GM18502 (cell line): ENCODE data around the gene MAP3K8.
"Not testable (repeated sequence)": the region's sequence is repeated elsewhere in the genome, so short reads cannot be mapped to it uniquely, and the experiment has no call there.

Experiments
- ATAC-seq: cut with Tn5 transposase; IDR thresholded peaks from one replicate; pipeline ENCODE4 v1.9.1; 2021; ENCODE audit warnings: mild to moderate bottlenecking; ENCODE audit not compliant: unreplicated experiment, poor library complexity

Gene MAP3K8

GRCh38 chr10:30442019-30442606 is 8.1 kb downstream of the MAP3K8 start:
- no peak for ATAC-seq

DNA sequence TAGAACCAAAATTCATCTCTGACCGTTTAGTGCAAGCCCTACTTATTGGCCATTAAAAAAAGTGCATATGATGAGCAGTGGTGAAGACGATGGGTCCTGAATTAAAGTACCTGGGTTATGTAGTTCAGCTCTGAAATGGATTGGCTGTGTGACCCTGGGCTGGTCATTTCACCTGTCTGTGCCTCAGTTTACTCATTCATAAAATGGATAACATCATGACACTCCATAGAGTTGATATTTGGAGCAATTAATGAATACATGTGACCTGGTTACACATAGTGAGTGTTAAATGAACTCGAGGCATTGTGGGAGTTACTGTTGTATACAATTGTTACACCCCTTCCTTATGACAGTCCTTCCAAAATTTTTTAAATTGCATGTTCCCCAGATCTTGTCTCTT is 9.1 kb downstream of the MAP3K8 start:
- no peak for ATAC-seq

DNA sequence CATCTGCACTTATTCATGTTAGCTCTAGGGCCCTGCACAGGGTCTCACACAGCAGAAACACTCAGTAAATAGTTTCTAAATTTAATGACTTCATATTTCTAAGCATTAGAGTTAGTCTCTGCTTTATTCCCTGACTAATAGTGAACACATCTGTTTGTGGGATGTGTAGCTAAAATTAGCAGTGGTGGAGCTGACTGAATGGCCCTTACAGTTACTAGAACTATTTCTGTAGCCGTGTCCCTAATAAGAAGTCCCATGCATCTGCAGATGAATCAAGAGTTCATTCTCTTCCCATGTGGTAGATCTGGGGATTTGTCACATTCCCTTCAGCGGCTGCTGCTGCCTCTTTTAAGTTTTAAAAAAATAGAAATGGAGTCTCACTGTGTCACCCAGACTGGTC is 11.7 kb downstream of the MAP3K8 start:
- ATAC-seq: no peak

GRCh38 chr10:30447125-30447799 is 13.3 kb downstream of the MAP3K8 start:
- no peak for ATAC-seq

DNA sequence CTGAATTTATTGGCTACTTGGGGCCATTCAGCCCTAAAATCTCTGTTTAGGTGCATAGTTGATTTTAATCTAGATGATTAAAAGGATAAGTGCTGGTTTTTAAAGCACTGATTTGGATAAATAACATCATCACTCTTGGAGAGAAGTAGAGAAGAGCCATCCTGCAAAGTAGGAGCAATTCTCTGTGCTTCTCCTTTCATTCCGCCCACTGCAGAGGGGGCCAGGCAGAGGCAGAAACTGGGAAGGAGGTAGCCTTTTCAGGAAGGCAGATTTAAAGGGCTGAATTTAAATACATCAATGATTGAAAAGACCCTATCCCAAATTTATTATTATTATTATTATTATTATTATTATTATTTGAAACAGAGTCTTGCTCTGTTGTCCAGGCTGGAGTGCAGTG is 14.1 kb downstream of the MAP3K8 start:
- ATAC-seq: no peak

DNA sequence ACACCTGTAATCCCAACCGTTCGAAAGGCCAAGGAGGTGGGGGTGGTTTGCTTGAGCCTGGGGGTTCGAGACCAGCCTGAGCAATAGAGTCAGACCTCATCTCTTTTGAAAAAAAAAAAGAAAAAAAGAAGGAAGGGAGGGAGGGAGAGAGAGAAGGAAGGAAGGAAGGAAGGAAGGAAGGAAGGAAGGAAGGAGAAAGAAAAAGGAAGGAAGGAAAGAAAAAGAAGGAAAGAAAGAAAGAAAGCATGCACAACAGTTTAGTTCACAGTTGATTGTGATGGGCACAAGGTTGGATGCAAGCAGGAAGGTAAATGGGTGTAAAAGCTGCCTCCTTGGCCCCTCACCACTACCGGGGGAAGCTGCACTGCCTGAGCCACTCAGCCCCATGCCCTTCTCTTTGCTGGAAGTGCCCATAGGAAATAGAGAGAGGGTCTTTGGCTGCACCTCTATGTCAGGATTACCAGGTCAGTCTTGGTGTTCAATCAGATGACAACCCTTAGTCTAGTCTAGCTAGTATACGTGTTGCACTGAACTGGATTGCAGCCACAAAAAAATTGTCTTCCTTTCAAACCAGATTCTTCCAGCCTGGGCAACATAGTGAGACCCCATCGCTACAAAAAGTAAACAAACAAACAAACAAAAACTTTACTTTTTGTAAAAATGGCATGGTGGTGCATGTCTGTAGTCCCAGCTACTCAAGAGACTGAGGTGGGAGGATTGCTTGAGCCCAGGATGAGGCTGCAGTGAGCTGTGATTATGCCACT is 20.0 kb downstream of the MAP3K8 start:
- no peak for ATAC-seq

DNA sequence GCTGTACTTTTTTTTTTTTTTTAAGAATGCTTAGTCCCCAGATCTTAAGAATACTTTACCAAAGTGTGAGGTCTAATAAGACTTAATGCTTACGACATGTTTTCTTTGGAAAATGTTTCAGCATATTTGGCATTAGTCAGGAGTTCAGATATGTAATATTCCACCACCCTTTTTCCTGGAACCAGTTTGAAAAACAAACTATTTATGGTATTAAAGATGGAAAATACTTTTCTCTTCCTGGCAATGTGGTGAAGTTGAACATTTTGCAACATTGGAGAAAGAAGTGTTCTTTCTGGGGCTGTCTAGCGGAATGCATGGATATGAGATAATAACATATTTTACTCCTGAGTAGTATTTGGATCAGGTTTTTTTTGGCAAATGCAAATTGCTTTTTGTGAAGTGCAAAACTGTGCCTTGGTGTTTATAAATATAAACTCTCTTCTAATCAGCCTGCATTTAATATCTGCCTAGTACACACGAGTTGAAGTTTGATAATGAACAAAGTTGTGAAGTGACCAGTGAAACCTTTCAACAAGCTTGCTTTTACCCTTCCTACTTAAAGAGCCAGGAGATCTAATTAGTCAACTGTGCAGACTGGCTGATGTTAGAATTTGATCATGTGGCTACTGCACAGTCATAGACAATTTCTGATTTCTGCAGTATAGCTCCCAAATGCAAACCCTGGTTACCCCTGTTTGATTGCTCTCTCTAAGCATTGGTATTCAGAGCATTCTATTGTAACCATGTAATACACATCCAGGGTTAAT is 20.9 kb downstream of the MAP3K8 start:
- no peak for ATAC-seq

GRCh38 chr10:30455816-30456215 is 21.8 kb downstream of the MAP3K8 start:
- ATAC-seq: peak; percentile 63

DNA sequence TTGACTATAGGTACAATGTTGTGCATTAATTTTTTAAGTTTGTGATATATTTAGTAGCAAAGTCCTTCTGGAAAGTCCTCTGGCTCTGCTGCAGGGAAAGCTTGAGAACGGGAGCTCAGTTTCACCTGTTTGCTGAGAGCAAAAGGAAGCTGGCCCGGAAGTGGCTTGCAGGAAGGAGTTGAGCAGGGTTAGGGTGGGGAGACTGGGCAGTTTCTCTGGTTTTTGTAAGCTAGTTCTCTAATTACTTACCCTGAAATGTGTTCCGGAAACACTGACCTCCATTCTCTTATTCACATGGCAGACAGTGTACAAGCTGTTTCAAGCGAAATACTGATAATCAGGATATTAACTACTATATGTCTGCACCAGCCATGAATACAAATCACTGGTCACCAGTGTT is 22.3 kb downstream of the MAP3K8 start:
- ATAC-seq: peak; percentile 79

- no peak for ATAC-seq
Measured at GRCh38 chr10:30459283-30459682, 25.3 kb downstream of the MAP3K8 start.

DNA sequence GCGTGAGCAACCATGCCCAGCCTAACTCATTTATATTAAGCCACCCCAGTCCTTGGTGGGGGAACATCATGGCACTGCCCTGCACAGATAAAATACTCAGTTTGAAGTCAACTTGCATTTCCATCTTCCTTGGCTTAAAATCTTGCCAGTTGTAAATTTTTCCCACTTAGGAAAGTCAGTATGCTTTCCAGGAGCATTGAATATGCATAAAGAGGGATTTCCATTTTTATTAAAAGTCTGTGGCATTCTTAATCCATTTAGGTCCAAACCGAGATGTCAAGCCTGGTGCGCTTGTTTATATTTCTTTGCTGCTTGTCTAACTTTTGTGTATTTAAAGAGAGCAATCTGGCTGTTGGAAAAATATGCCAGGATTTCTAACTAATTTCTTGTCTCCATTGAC is 26.1 kb downstream of the MAP3K8 start:
- ATAC-seq: no peak

GRCh38 chr10:30462513-30462912 is 28.5 kb downstream of the MAP3K8 start:
- ATAC-seq: no peak

- no peak for ATAC-seq
Measured at GRCh38 chr10:30463944-30464451, 30.0 kb downstream of the MAP3K8 start.

DNA sequence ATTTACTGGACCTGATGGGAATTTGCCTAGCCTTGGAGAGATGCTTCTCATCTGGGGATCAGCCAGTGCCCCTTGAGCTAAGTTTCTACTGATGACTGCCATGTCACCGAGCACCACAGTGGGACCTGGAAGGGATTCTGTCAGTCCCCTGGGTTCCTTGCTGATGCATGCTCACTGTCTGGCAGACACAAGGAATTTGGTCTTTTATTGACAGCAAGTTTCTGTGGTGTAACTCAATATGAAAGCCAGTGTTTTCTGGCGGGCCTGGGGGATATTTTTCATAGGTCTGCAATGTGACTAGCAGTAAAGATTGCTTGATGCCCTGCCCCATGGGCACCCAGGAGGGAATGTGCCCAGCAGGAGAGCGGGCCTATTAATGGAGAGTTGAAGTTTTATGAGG is 30.7 kb downstream of the MAP3K8 start:
- no peak for ATAC-seq

DNA sequence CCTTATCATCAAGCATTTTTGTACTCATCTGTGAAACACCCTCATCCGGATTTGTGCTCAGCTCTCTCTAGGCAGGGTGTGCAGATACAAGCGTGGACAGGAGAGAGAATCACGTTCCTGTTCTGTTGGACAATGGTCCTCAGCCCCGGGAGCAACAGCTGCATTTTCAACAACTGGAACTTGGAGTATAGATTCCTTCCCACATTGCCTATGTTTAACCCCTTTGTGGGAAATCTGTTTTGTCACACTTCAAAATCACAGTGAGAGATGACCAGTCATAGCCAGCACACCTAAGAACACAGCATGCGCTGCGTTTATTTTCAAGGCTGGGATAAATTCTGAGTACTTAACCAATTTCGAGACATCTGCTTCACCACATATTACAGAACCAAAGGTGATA is 32.5 kb downstream of the MAP3K8 start:
- no peak for ATAC-seq

DNA sequence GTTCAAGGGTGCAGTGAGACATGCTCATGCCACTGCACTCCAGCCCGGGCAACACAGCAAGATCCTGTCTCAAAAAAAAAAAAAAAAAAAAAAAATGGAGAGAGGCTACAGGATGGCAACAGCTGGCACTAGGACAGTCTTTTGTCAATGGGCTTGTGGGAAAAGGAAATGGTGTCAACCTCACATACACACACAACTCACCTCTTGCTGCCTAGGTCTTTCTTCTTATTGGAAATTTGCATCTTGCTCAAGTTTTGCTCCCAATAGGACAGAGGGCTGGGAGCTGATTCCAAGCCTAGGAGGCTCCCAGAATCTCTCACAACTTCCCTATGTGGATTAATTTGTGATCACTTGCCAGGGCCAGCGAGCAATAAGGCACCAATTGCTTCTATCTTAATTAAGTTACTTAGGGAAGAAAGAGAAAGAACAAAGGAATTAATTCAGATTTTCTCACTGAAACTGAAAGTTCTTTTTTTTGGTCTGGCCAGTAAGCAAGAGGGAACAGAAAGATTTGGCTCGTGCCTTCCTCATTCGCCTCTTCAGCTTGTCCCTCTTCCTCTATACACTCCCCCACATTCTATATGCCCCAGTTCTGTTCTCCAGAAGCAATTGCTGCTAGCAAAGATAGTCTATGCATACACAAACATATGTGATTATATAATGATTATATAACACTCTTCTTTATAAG is 33.8 kb downstream of the MAP3K8 start:
- peak; percentile 76 for ATAC-seq

DNA sequence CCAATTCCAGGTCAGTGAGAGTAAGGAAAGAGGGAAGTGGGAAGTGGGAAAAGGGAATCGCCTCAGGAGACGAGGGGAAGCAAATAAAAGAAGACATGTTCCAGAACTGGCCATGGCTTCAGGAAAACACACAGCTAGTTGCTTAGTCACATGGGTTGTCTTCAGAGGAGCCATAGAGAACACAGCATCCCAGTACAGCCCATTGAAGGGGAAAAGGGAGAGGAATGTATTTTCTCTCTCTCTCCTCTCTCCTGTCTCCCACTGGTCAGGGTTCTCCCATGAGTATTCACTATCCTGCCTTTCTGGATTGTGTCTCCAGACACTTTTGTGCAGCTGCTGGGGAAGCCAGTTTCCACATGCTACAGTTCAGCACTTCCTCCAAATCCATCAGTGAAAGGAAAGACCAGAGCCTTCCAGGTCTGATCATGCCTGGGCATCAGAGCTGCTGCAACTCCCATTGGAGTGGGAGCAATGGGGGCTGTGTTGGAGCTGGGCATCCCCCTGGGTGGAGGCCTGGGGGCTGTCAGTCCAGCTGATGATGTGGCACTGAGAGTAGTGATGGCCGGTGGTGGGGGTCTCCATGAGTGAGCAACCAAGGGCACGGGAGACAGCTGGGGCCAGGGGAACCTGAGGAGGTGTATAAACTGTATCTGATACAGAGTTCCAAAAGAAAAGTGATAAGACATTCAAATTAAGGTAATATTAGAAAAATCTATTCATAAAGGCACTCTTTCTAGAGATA is 38.6 kb downstream of the MAP3K8 start:
- ATAC-seq: no peak

- ATAC-seq: not testable (repeated sequence)
Measured at GRCh38 chr10:30475515-30475914, 41.5 kb downstream of the MAP3K8 start.

DNA sequence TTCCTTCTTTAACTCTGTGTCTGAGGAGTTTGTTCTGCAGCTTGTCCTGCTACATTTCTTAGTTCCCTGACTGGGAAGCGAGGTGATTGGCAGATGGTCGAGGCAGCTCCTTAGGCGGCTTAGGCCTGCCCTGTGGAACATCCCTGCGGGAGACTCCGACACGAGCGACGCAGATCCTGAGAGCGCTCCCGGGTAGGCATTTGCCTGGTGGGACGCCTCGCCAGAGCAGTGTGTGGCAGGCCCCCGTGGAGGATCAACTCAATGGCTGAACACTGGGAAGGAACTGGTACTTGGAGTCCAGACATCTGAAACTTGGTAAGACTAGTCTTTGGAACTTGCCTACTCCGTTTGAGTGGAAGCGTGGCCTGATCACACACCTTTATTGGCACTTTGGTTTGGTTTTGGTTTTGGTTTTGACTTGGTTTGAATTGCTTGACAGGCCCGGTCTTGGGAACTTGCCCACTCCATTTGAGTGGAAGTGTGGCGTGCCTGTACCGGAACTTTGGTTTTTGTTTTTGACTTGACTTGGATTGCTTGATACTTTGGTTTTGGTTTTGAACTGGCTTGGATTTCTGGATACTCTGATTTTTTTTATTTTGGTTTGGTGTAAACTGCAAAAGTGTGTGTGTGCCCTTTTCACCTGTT is 42.6 kb downstream of the MAP3K8 start:
- ATAC-seq: no peak
